ENCODE data around the gene RCOR2.

RCOR2 gene

GRCh38 chr11:63913866-63914830 is 2.8 kb downstream of the RCOR2 start:
- CTCF ChIA-PET, result interaction anchor here (0.9 to 2.2 kb wide), 4 partner anchors 7 to 176 kb away, joined by 3 to 9 read pairs (median 3); partner anchors contain the start of gene MARK2
- POLR2A ChIA-PET, result interaction anchor here (0.6 kb wide), 1 partner anchor 125 kb away, joined by 3 read pairs; no protein-coding TSS in a partner anchor
- DNase-seq (ENCODE audit: extremely low spot score), result no peak
- TF ChIP-seq, protein P1, sequence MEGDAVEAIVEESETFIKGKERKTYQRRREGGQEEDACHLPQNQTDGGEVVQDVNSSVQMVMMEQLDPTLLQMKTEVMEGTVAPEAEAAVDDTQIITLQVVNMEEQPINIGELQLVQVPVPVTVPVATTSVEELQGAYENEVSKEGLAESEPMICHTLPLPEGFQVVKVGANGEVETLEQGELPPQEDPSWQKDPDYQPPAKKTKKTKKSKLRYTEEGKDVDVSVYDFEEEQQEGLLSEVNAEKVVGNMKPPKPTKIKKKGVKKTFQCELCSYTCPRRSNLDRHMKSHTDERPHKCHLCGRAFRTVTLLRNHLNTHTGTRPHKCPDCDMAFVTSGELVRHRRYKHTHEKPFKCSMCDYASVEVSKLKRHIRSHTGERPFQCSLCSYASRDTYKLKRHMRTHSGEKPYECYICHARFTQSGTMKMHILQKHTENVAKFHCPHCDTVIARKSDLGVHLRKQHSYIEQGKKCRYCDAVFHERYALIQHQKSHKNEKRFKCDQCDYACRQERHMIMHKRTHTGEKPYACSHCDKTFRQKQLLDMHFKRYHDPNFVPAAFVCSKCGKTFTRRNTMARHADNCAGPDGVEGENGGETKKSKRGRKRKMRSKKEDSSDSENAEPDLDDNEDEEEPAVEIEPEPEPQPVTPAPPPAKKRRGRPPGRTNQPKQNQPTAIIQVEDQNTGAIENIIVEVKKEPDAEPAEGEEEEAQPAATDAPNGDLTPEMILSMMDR (IDR thresholded peaks at IDR 0.05; ENCODE audit: control extremely low read depth, extremely low read depth, low read depth, missing control alignments), result no peak

GRCh38 chr11:63912678-63913077 is 4.3 kb downstream of the RCOR2 start:
- POLR2A ChIA-PET, result interaction anchor here (0.7 kb wide), 1 partner anchor 903 kb away, joined by 9 read pairs; no protein-coding TSS in a partner anchor
- CTCF ChIA-PET, result interaction anchor here (1.2 to 2.2 kb wide), 2 partner anchors 12 to 75 kb away, joined by 3 to 9 read pairs; partner anchors contain the start of gene MARK2
- TF ChIP-seq, protein P1 (IDR thresholded peaks at IDR 0.05; ENCODE audit: control extremely low read depth, extremely low read depth, low read depth, missing control alignments), result no peak
- no peak for DNase-seq (ENCODE audit: extremely low spot score)

DNA sequence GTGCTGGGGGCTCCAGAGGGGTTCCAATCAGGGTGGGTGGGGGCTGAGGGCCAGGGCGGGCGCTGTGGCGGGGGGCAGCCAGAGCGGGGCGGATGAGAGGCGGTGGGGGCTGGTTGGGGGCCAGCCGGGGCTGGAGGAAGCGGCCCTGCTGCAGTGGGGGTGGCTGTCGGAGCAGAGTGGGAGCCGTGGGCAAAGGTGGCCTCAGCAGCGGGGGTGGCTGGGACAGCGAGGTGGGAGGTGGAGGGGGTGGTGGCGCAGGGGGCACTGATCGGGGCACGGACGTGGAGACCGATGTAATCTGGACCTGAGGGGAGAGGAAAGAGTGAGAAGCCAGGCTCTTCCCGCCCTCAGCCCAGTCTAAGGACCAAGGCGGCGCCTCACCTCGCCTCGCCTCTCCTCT is 5.1 kb downstream of the RCOR2 start:
- POLR2A ChIA-PET, result no interaction called here
- CTCF ChIA-PET, result interaction anchor here (1.2 to 2.2 kb wide), 2 partner anchors 11 to 74 kb away, joined by 3 to 9 read pairs; partner anchors contain the start of gene MARK2
- TF ChIP-seq, protein P1 (IDR thresholded peaks at IDR 0.05; ENCODE audit: control extremely low read depth, extremely low read depth, low read depth, missing control alignments), result no peak
- no peak for DNase-seq (ENCODE audit: extremely low spot score)

DNA sequence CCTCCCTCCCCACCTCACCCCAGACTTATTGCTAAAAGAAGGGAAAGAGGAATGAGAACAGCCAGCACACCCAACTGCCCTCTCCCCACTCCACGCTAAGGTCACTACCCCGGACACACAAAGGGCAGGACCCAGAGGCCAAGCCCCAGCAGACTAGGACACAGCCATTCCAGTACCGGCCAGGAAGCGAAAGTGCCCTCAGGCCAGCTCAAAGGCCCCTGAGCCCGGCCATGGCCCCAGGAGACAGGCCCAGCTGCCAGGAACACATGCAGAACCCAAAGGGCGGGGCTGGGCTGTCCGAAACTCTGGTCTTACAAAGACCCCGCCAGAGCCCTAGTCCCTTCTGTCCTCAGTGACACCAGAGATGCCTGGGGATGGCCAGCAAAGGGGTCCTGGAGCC is 5.5 kb downstream of the RCOR2 start:
- POLR2A ChIA-PET, result no interaction called here

GRCh38 chr11:63910675-63911074 is 6.3 kb downstream of the RCOR2 start:
- TF ChIP-seq, protein P1 (IDR thresholded peaks at IDR 0.05; ENCODE audit: control extremely low read depth, extremely low read depth, low read depth, missing control alignments), result no peak
- CTCF ChIA-PET, result interaction anchor here (2.1 kb wide), 1 partner anchor 73 kb away, joined by 10 read pairs; the partner anchor contains the start of gene MARK2
- no peak for DNase-seq (ENCODE audit: extremely low spot score)
- POLR2A ChIA-PET, result no interaction called here

More for the DNA sequence above, 5.5 kb downstream of the RCOR2 start:
- CTCF ChIA-PET, result interaction anchor here (2.1 kb wide), 1 partner anchor 73 kb away, joined by 10 read pairs; the partner anchor contains the start of gene MARK2
- no peak for DNase-seq (ENCODE audit: extremely low spot score)
- TF ChIP-seq, protein P1 (IDR thresholded peaks at IDR 0.05; ENCODE audit: control extremely low read depth, extremely low read depth, low read depth, missing control alignments), result no peak

All from GM10248 (cell line).